DOHH2 (cell line): ENCODE results near the gene UBAP2L.
A peak's percentile ranks its signal among the peaks of the same experiment; 100 is the strongest.

ENCODE experiments used
- H3F3A ChIP-seq: fragments of 200-600 bp; sonication (generic), shearing (Covaris generic); 2 replicates; pipeline ENCODE4 v1.6.0; 2016; ENCODE audit warnings: antibody characterized with exemption, mild to moderate bottlenecking; ENCODE audit not compliant: control insufficient read depth, insufficient read depth
- H3K27ac ChIP-seq: fragments of 200-600 bp; sonication (generic); 2 replicates; pipeline ENCODE4 v1.5.1; 2014; ENCODE audit warnings: low read depth, mild to moderate bottlenecking, low read length, moderate library complexity
- H3K27me3 ChIP-seq: fragments of 200-600 bp; sonication (generic); 2 replicates; pipeline ENCODE4 v1.6.1; 2014; ENCODE audit warnings: mild to moderate bottlenecking, low read length, mixed read lengths; ENCODE audit not compliant: control insufficient read depth
- H3K36me3 ChIP-seq: fragments of 200-600 bp; sonication (generic); 2 replicates; pipeline ENCODE4 v1.6.1; 2014; ENCODE audit warnings: mild to moderate bottlenecking, low read length, moderate library complexity, mixed read lengths; ENCODE audit not compliant: control insufficient read depth
- H3K4me1 ChIP-seq: fragments of 200-600 bp; sonication (generic); 2 replicates; pipeline ENCODE4 v1.6.1; 2014; ENCODE audit warnings: mild to moderate bottlenecking, low read length, mixed read lengths; ENCODE audit not compliant: control insufficient read depth
- H3K4me2 ChIP-seq: fragments of 200-600 bp; sonication (generic); 2 replicates; pipeline ENCODE4 v1.6.0; 2014; ENCODE audit warnings: mild to moderate bottlenecking, low read length, moderate library complexity
- H3K4me3 ChIP-seq: fragments of 200-600 bp; sonication (generic); 2 replicates; pipeline ENCODE4 v1.5.1; 2014; ENCODE audit warnings: mild to moderate bottlenecking, low read length, mixed read lengths
- H3K79me2 ChIP-seq: fragments of 200-600 bp; sonication (generic); 2 replicates; pipeline ENCODE4 v1.6.1; 2014; ENCODE audit warnings: mild to moderate bottlenecking, low read length, mixed read lengths; ENCODE audit not compliant: control insufficient read depth
- H3K9me2 ChIP-seq: fragments of 200-600 bp; sonication (generic); replicated peaks from 2 replicates; pipeline ENCODE4 v1.6.1; 2014; ENCODE audit warnings: mild to moderate bottlenecking, low read length, mixed read lengths; ENCODE audit not compliant: control insufficient read depth
- H3K9me3 ChIP-seq: fragments of 200-600 bp; sonication (generic); 2 replicates; pipeline ENCODE4 v1.6.1; 2014; ENCODE audit warnings: antibody characterized with exemption, low read length, mixed read lengths; ENCODE audit not compliant: control insufficient read depth, insufficient read depth
- H4K20me1 ChIP-seq: fragments of 200-600 bp; sonication (generic); 2 replicates; pipeline ENCODE4 v1.6.0; 2014; ENCODE audit warnings: low read depth, mild to moderate bottlenecking, antibody characterized with exemption, low read length, moderate library complexity; ENCODE audit not compliant: control insufficient read depth, insufficient read depth
- CTCF ChIP-seq: fragments of 200-600 bp; sonication (generic); IDR thresholded peaks from one replicate; pipeline ENCODE4 v1.5.1; 2014; ENCODE audit warnings: antibody characterized with exemption, mild to moderate bottlenecking, low read depth, low read length; ENCODE audit not compliant: poor library complexity, severe bottlenecking
- EZH2phosphoT487 ChIP-seq: fragments of 200-600 bp; sonication (generic); IDR thresholded peaks from 2 replicates; pipeline ENCODE4 v1.6.1; 2017; ENCODE audit warnings: borderline replicate concordance, mild to moderate bottlenecking, antibody characterized with exemption, low read length, moderate library complexity, mixed read lengths

UBAP2L gene

GRCh38 chr1:154265586-154265985 lies 44.8 kb downstream of the UBAP2L start:
- H3K36me3 ChIP-seq = peaks cover 89% of the 10 kb centered on the region
- no peaks in the 10 kb centered on the region for H3K9me3 ChIP-seq
- H3K9me2 ChIP-seq = no peaks in the 10 kb centered on the region
- TF ChIP-seq EZH2phosphoT487 (no peak), CTCF (no peak)
- no peaks in the 10 kb centered on the region for H3K27me3 ChIP-seq
- H3F3A ChIP-seq = peaks cover 32% of the 10 kb centered on the region
- no peak overlapping the region for H3K4me3 ChIP-seq
- H4K20me1 ChIP-seq = no peaks in the 10 kb centered on the region
- H3K4me2 ChIP-seq = no peak overlapping the region
- H3K27ac ChIP-seq = no peak overlapping the region
- H3K4me1 ChIP-seq = no peaks in the 10 kb centered on the region
- peaks cover 4% of the 10 kb centered on the region; the same call in 1 of the 2 replicates for H3K79me2 ChIP-seq

- H3K79me2 ChIP-seq = peaks cover 14% of the 10 kb centered on the region
- no peak overlapping the region for H3K27ac ChIP-seq
- no peaks in the 10 kb centered on the region for H3K9me3 ChIP-seq
- peaks cover 19% of the 10 kb centered on the region for H3K4me1 ChIP-seq
- H4K20me1 ChIP-seq = no peaks in the 10 kb centered on the region
- no peaks in the 10 kb centered on the region for H3K27me3 ChIP-seq
- TF ChIP-seq EZH2phosphoT487 = no peak
- TF ChIP-seq CTCF = no peak
- H3K4me2 ChIP-seq = no peak overlapping the region
- H3F3A ChIP-seq = peaks cover 28% of the 10 kb centered on the region
- no peak overlapping the region for H3K4me3 ChIP-seq
- no peaks in the 10 kb centered on the region for H3K9me2 ChIP-seq
- peaks cover 60% of the 10 kb centered on the region for H3K36me3 ChIP-seq
These were observed 50.1 kb downstream of the UBAP2L start for GRCh38 chr1:154270833-154271232.

GRCh38 chr1:154272217-154272998 lies 51.7 kb downstream of the UBAP2L start, which contains the start of gene HAX1:
TSS of gene HAX1 (plus strand) at chr1:154272629. CDS start at chr1:154272724, 95 bp downstream.
- Histone ChIP-seq H3F3A (peaks cover 25% of the 10 kb centered on the region), H3K4me2 (peak within 1 kb of the TSS; percentile 80), H3K36me3 (peaks cover 48% of the 10 kb centered on the region), H3K79me2 (peaks cover 14% of the 10 kb centered on the region), H3K9me3 (no peaks in the 10 kb centered on the region), H3K27ac (peak within 1 kb of the TSS; percentile 74), H3K4me3 (peak within 1 kb of the TSS; percentile 96), H4K20me1 (no peaks in the 10 kb centered on the region), H3K9me2 (no peaks in the 10 kb centered on the region), H3K27me3 (no peaks in the 10 kb centered on the region), H3K4me1 (peaks cover 19% of the 10 kb centered on the region)
- no peak for TF ChIP-seq EZH2phosphoT487
- peak; percentile 91 for TF ChIP-seq CTCF
